WTC11 (cell line): ENCODE data around the gene ZNF292. TPM values are rescaled to one million over a fixed set of nuclear protein-coding genes. Genes with fewer than 3 reads are reported as not detected.

Experiments
- ATAC-seq: fragments of 200-7000 bp; cut with Tn5 transposase; 2 replicates; pipeline ENCODE4 v1.10.0; 2021; ENCODE audit warnings: mild to moderate bottlenecking, moderate library complexity
- CTCF ChIA-PET: fragments of 300-600 bp; sonication (Branson Sonifier 250); formaldehyde crosslinking; loops from one replicate; lab custom pipeline; 2021; ENCODE audit warnings: antibody characterized with exemption; lab: Charles Lee
- POLR2A ChIA-PET: fragments of 350-600 bp; sonication (Branson Sonifier 250); formaldehyde crosslinking; loops from one replicate; lab custom pipeline; 2021; ENCODE audit warnings: antibody characterized with exemption; lab: Charles Lee
- DNase-seq: peaks from one replicate; pipeline ENCODE4 v3.0.0; 2021; ENCODE audit warnings: low spot score
- H3K27ac Mint-ChIP-seq: 2 replicates; pipeline ENCODE4 v1.8.0; 2021; ENCODE audit warnings: mixed read lengths
- H3K27me3 Mint-ChIP-seq: 2 replicates; pipeline ENCODE4 v1.8.0; 2021; ENCODE audit warnings: low read depth, mild to moderate bottlenecking, moderate library complexity, mixed read lengths
- H3K36me3 Mint-ChIP-seq: 2 replicates; pipeline ENCODE4 v1.8.0; 2021; ENCODE audit warnings: mixed read lengths
- H3K4me1 Mint-ChIP-seq: 2 replicates; pipeline ENCODE4 v1.8.0; 2022; ENCODE audit warnings: mixed read lengths
- H3K4me3 Mint-ChIP-seq: 2 replicates; pipeline ENCODE4 v1.8.0; 2021; ENCODE audit warnings: mild to moderate bottlenecking, moderate library complexity, mixed read lengths
- H3K9me3 Mint-ChIP-seq: 2 replicates; pipeline ENCODE4 v1.8.0; 2021; ENCODE audit warnings: mixed read lengths
- AR ChIP-seq: fragments of 250-450 bp; sonication (Bioruptor Pico); IDR thresholded peaks from 2 replicates; pipeline ENCODE4 v1.9.0; 2021; ENCODE audit warnings: mild to moderate bottlenecking
- ATF2 ChIP-seq: sonication (generic); formaldehyde crosslinking; IDR thresholded peaks from 2 replicates; pipeline ENCODE4 v1.8.1; 2022; ENCODE audit warnings: low read depth, missing genetic modification reagents, borderline replicate concordance
- CREB1 ChIP-seq: sonication (generic); formaldehyde crosslinking; IDR thresholded peaks from 2 replicates; pipeline ENCODE4 v1.8.0; 2023; ENCODE audit warnings: mild to moderate bottlenecking, missing genetic modification reagents
- ELF4 ChIP-seq: sonication (generic); formaldehyde crosslinking; IDR thresholded peaks from 2 replicates; pipeline ENCODE4 v1.8.1; 2022; ENCODE audit warnings: low read depth, mild to moderate bottlenecking, moderate library complexity, missing genetic modification reagents
- ETV6 ChIP-seq: sonication (generic); formaldehyde crosslinking; IDR thresholded peaks from 2 replicates; pipeline ENCODE4 v1.8.1; 2022; ENCODE audit warnings: mild to moderate bottlenecking, missing genetic modification reagents
- GABPB1 ChIP-seq: sonication (generic); formaldehyde crosslinking; IDR thresholded peaks from 2 replicates; pipeline ENCODE4 v1.8.1; 2023; ENCODE audit warnings: mild to moderate bottlenecking, missing genetic modification reagents
- IRF2 ChIP-seq: sonication (generic); formaldehyde crosslinking; IDR thresholded peaks from 2 replicates; pipeline ENCODE4 v1.8.0; 2022; ENCODE audit warnings: low read depth, missing genetic modification reagents, borderline replicate concordance
- MAX ChIP-seq: sonication (generic); formaldehyde crosslinking; IDR thresholded peaks from 2 replicates; pipeline ENCODE4 v1.8.0; 2022; ENCODE audit warnings: mild to moderate bottlenecking, missing genetic modification reagents
- MYBL2 ChIP-seq: sonication (generic); formaldehyde crosslinking; IDR thresholded peaks from 2 replicates; pipeline ENCODE4 v1.8.1; 2023; ENCODE audit warnings: mild to moderate bottlenecking, moderate library complexity, missing genetic modification reagents
- NR2C2 ChIP-seq: sonication (generic); formaldehyde crosslinking; IDR thresholded peaks from 2 replicates; pipeline ENCODE4 v1.8.0; 2022; ENCODE audit warnings: mild to moderate bottlenecking, missing genetic modification reagents
- NR3C1 ChIP-seq: sonication (generic); formaldehyde crosslinking; conservative IDR thresholded peaks from 2 replicates; pipeline ENCODE4 v1.8.1; 2023; ENCODE audit warnings: low read depth, mild to moderate bottlenecking, missing genetic modification reagents
- RELA ChIP-seq: sonication (generic); formaldehyde crosslinking; IDR thresholded peaks from 2 replicates; pipeline ENCODE4 v1.8.1; 2022; ENCODE audit warnings: missing genetic modification reagents, mild to moderate bottlenecking, borderline replicate concordance
- TCF7 ChIP-seq: sonication (generic); formaldehyde crosslinking; IDR thresholded peaks from 2 replicates; pipeline ENCODE4 v1.8.0; 2022; ENCODE audit warnings: mild to moderate bottlenecking, low read depth, missing genetic modification reagents, moderate library complexity
- TP53 ChIP-seq: sonication (generic); formaldehyde crosslinking; IDR thresholded peaks from 2 replicates; pipeline ENCODE4 v1.8.1; 2023; ENCODE audit warnings: mild to moderate bottlenecking, missing genetic modification reagents
- ZNF138 ChIP-seq: sonication (generic); formaldehyde crosslinking; conservative IDR thresholded peaks from 2 replicates; pipeline ENCODE4 v1.8.1; 2022; ENCODE audit warnings: mild to moderate bottlenecking, moderate library complexity, missing genetic modification reagents
- ZNF317 ChIP-seq: sonication (generic); formaldehyde crosslinking; IDR thresholded peaks from 2 replicates; pipeline ENCODE4 v1.8.1; 2023; ENCODE audit warnings: low read depth, mild to moderate bottlenecking, moderate library complexity, missing genetic modification reagents, borderline replicate concordance
- total RNA-seq: library from RNA; stranded (reverse); gene quantifications from 3 replicates; pipeline ENCODE4 v1.2.3, GENCODE V29; 2021
- TF ChIP-seq, protein P1 (sequence below): sonication (generic); formaldehyde crosslinking; IDR thresholded peaks from 2 replicates; pipeline ENCODE4 v1.8.1; 2022; ENCODE audit warnings: low read depth, mild to moderate bottlenecking, moderate library complexity, missing genetic modification reagents, borderline replicate concordance
- TF ChIP-seq, protein P2 (sequence below): sonication (generic); formaldehyde crosslinking; IDR thresholded peaks from 2 replicates; pipeline ENCODE4 v1.8.1; 2023; ENCODE audit warnings: mild to moderate bottlenecking, missing genetic modification reagents
- TF ChIP-seq, protein P3 (sequence below): sonication (generic); formaldehyde crosslinking; IDR thresholded peaks from 2 replicates; pipeline ENCODE4 v1.8.0; 2023; ENCODE audit warnings: mild to moderate bottlenecking, missing genetic modification reagents
- TF ChIP-seq, protein P4 (sequence below): sonication (generic); formaldehyde crosslinking; conservative IDR thresholded peaks from 2 replicates; pipeline ENCODE4 v1.8.1; 2023; ENCODE audit warnings: mild to moderate bottlenecking, low read depth, missing genetic modification reagents, moderate library complexity
- TF ChIP-seq, protein P5 (sequence below): sonication (generic); formaldehyde crosslinking; IDR thresholded peaks from 2 replicates; pipeline ENCODE4 v1.8.0; 2022; ENCODE audit warnings: mild to moderate bottlenecking, missing genetic modification reagents

The ZNF292 gene
- total RNA-seq, 1 experiment from 2014 or later = 42.1 TPM

GRCh38 chr6:87261534-87261933 lies 106.2 kb downstream of the ZNF292 start:
- ChIA-PET CTCF (interaction anchor here (1.1 kb wide), 1 partner anchor 183 kb away, joined by 3 read pairs; no protein-coding TSS in a partner anchor), POLR2A (no interaction called here)
- Mint-ChIP-seq H3K36me3 (peaks cover 51% of the 10 kb centered on the region), H3K9me3 (peaks cover 47% of the 10 kb centered on the region), H3K27me3 (peaks cover 5% of the 10 kb centered on the region; the same call in 1 of the 2 replicates), H3K27ac (no peak overlapping the region), H3K4me3 (no peak overlapping the region), H3K4me1 (peaks cover 25% of the 10 kb centered on the region)
- TF ChIP-seq ELF4 (CRISPR knock-in tag) (no peak), GABPB1 (CRISPR knock-in tag) (no peak), ZNF317 (no peak), RELA (CRISPR knock-in tag) (no peak), TCF7 (no peak), TP53 (no peak), NR3C1 (CRISPR knock-in tag) (no peak), CREB1 (CRISPR knock-in tag) (no peak)
- TF ChIP-seq, protein P1, sequence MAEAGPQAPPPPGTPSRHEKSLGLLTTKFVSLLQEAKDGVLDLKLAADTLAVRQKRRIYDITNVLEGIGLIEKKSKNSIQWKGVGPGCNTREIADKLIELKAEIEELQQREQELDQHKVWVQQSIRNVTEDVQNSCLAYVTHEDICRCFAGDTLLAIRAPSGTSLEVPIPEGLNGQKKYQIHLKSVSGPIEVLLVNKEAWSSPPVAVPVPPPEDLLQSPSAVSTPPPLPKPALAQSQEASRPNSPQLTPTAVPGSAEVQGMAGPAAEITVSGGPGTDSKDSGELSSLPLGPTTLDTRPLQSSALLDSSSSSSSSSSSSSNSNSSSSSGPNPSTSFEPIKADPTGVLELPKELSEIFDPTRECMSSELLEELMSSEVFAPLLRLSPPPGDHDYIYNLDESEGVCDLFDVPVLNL (CRISPR knock-in tag) = no peak
- TF ChIP-seq, protein P2, sequence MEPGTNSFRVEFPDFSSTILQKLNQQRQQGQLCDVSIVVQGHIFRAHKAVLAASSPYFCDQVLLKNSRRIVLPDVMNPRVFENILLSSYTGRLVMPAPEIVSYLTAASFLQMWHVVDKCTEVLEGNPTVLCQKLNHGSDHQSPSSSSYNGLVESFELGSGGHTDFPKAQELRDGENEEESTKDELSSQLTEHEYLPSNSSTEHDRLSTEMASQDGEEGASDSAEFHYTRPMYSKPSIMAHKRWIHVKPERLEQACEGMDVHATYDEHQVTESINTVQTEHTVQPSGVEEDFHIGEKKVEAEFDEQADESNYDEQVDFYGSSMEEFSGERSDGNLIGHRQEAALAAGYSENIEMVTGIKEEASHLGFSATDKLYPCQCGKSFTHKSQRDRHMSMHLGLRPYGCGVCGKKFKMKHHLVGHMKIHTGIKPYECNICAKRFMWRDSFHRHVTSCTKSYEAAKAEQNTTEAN (CRISPR knock-in tag) = no peak
- no peak for DNase-seq
- ATAC-seq = no peak

DNA sequence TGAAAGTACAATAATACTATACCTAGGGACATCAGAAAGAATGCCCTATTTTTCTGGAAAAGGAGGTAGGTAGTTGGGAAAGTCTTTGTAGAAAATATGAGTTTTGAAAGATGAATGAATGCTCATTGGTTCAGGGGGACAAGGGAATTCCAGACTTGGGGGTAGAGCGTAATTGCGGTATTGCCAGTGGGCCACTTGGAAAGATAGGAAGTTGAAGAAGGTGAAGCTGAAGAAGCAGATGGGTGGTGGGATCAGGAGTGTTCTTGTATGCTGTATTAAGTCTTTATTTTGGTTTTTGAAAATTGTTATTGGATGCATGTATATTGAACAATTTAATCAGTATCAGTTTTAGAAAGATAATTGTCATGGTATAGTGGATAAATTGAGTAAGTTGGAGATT lies 109.1 kb downstream of the ZNF292 start:
- Mint-ChIP-seq H3K36me3 (peaks cover 21% of the 10 kb centered on the region), H3K4me1 (peaks cover 13% of the 10 kb centered on the region), H3K27ac (no peak overlapping the region), H3K9me3 (peaks cover 18% of the 10 kb centered on the region), H3K27me3 (no peaks in the 10 kb centered on the region), H3K4me3 (no peak overlapping the region)
- ChIA-PET POLR2A (no interaction called here), CTCF (no interaction called here)
- DNase-seq (no peak), ATAC-seq (no peak)
- TF ChIP-seq, protein P3, sequence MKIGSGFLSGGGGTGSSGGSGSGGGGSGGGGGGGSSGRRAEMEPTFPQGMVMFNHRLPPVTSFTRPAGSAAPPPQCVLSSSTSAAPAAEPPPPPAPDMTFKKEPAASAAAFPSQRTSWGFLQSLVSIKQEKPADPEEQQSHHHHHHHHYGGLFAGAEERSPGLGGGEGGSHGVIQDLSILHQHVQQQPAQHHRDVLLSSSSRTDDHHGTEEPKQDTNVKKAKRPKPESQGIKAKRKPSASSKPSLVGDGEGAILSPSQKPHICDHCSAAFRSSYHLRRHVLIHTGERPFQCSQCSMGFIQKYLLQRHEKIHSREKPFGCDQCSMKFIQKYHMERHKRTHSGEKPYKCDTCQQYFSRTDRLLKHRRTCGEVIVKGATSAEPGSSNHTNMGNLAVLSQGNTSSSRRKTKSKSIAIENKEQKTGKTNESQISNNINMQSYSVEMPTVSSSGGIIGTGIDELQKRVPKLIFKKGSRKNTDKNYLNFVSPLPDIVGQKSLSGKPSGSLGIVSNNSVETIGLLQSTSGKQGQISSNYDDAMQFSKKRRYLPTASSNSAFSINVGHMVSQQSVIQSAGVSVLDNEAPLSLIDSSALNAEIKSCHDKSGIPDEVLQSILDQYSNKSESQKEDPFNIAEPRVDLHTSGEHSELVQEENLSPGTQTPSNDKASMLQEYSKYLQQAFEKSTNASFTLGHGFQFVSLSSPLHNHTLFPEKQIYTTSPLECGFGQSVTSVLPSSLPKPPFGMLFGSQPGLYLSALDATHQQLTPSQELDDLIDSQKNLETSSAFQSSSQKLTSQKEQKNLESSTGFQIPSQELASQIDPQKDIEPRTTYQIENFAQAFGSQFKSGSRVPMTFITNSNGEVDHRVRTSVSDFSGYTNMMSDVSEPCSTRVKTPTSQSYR (CRISPR knock-in tag) = no peak
- TF ChIP-seq MAX (CRISPR knock-in tag) (no peak), AR (CRISPR knock-in tag) (no peak), NR2C2 (CRISPR knock-in tag) (no peak), ATF2 (CRISPR knock-in tag) (no peak), MYBL2 (CRISPR knock-in tag) (no peak), NR3C1 (CRISPR knock-in tag) (no peak), RELA (CRISPR knock-in tag) (no peak), ETV6 (CRISPR knock-in tag) (no peak), ZNF138 (no peak), IRF2 (CRISPR knock-in tag) (no peak)
- TF ChIP-seq, protein P4, sequence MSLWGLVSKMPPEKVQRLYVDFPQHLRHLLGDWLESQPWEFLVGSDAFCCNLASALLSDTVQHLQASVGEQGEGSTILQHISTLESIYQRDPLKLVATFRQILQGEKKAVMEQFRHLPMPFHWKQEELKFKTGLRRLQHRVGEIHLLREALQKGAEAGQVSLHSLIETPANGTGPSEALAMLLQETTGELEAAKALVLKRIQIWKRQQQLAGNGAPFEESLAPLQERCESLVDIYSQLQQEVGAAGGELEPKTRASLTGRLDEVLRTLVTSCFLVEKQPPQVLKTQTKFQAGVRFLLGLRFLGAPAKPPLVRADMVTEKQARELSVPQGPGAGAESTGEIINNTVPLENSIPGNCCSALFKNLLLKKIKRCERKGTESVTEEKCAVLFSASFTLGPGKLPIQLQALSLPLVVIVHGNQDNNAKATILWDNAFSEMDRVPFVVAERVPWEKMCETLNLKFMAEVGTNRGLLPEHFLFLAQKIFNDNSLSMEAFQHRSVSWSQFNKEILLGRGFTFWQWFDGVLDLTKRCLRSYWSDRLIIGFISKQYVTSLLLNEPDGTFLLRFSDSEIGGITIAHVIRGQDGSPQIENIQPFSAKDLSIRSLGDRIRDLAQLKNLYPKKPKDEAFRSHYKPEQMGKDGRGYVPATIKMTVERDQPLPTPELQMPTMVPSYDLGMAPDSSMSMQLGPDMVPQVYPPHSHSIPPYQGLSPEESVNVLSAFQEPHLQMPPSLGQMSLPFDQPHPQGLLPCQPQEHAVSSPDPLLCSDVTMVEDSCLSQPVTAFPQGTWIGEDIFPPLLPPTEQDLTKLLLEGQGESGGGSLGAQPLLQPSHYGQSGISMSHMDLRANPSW (CRISPR knock-in tag) = no peak
- TF ChIP-seq, protein P5, sequence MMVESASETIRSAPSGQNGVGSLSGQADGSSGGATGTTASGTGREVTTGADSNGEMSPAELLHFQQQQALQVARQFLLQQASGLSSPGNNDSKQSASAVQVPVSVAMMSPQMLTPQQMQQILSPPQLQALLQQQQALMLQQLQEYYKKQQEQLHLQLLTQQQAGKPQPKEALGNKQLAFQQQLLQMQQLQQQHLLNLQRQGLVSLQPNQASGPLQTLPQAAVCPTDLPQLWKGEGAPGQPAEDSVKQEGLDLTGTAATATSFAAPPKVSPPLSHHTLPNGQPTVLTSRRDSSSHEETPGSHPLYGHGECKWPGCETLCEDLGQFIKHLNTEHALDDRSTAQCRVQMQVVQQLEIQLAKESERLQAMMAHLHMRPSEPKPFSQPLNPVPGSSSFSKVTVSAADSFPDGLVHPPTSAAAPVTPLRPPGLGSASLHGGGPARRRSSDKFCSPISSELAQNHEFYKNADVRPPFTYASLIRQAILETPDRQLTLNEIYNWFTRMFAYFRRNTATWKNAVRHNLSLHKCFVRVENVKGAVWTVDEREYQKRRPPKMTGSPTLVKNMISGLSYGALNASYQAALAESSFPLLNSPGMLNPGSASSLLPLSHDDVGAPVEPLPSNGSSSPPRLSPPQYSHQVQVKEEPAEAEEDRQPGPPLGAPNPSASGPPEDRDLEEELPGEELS = no peak
